ENCODE data around the gene SH3RF3. TPM values are rescaled to one million over a fixed set of nuclear protein-coding genes. Genes with fewer than 3 reads are reported as not detected.

Gene SH3RF3
- total RNA-seq, 2 donors from 2014 or later: 1.4 to 17.0 TPM

- H3K27ac ChIP-seq: no peak overlapping the region
These were observed 79.3 kb downstream of the SH3RF3 start for GRCh38 chr2:109208071-109208950.

GRCh38 chr2:109208951-109209335 lies 79.9 kb downstream of the SH3RF3 start:
- no peak overlapping the region for H3K4me3 ChIP-seq
- no peak for DNase-seq (ENCODE audit: low spot score)
- peaks cover 3% of the 10 kb centered on the region for H3K4me1 ChIP-seq (replicated peaks)
- WGBS: 88% methylated on average over 6 of the region's 6 CpGs
- no peaks in the 10 kb centered on the region for H3K27me3 ChIP-seq (replicated peaks; ENCODE audit: insufficient read depth)
- H3K27ac ChIP-seq: no peak overlapping the region
- no peaks in the 10 kb centered on the region for H3K36me3 ChIP-seq
- intact Hi-C loops (cut with DNase I): no loop called here
- no peaks in the 10 kb centered on the region for H3K9me3 ChIP-seq
- no peak for TF ChIP-seq POLR2A (IDR thresholded peaks at IDR 0.05)
- TF ChIP-seq POLR2AphosphoS5 (IDR thresholded peaks at IDR 0.05): no peak
- TF ChIP-seq CTCF (IDR thresholded peaks at IDR 0.05): no peak

More at GRCh38 chr2:109208071-109208950, 79.3 kb downstream of the SH3RF3 start:
- intact Hi-C loops (cut with DNase I): no loop called here
- H3K9me3 ChIP-seq: no peaks in the 10 kb centered on the region
- no peak for TF ChIP-seq CTCF (IDR thresholded peaks at IDR 0.05)
- no peak for TF ChIP-seq POLR2AphosphoS5 (IDR thresholded peaks at IDR 0.05)
- no peak for TF ChIP-seq POLR2A (IDR thresholded peaks at IDR 0.05)
- no peak overlapping the region for H3K4me3 ChIP-seq
- 100% methylated on average over 3 of the region's 3 CpGs for WGBS
- no peaks in the 10 kb centered on the region for H3K27me3 ChIP-seq (replicated peaks; ENCODE audit: insufficient read depth)
- H3K4me1 ChIP-seq (replicated peaks): no peaks in the 10 kb centered on the region
- H3K36me3 ChIP-seq: no peaks in the 10 kb centered on the region
- DNase-seq (ENCODE audit: low spot score): no peak

DNA sequence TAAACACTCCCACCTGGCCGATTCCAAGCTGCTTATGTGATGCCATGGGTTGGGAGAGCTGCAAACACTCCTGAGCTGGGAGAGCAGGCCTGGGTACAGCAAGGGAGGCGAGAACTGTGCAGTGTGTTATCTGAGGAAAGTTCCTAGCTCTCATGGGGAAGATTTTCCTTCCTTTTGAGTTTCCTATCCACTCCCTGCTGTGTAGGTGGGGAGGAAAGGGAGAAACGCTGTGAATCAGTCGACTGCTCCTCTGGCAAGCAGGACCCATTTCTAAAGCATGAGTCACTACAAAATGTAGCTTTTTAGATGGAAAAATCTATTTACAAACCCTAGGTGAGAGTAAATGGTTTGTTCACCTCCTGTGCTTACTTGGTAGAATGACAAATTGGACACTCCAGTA lies 80.4 kb downstream of the SH3RF3 start:
- H3K27ac ChIP-seq: no peak overlapping the region

DNA sequence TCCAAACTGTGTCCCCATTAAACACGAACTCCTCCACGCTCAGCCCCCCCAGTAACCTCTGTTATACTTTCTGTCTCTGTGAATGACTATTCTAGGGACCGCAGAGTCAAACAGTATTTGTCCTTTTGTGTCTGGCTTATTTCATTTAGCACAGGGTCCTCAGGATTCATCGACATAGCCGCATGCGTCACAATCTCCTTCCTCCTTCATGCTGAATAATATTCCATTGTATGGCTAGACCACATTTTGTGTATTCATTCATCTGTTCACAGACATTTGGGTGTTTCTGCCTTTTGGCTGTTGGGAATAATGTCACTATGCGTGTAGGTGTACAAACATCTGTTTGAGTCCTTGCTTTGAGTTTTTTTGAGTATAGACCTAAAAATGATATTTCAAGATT lies 80.9 kb downstream of the SH3RF3 start:
- TF ChIP-seq POLR2A (IDR thresholded peaks at IDR 0.05) (no peak), CTCF (IDR thresholded peaks at IDR 0.05) (no peak), POLR2AphosphoS5 (IDR thresholded peaks at IDR 0.05) (no peak)
- Histone ChIP-seq H3K27ac (no peak overlapping the region), H3K4me1 (replicated peaks) (peaks cover 3% of the 10 kb centered on the region), H3K4me3 (no peak overlapping the region), H3K9me3 (no peaks in the 10 kb centered on the region), H3K27me3 (replicated peaks; ENCODE audit: insufficient read depth) (no peaks in the 10 kb centered on the region), H3K36me3 (no peaks in the 10 kb centered on the region)
- intact Hi-C loops (cut with DNase I): no loop called here
- WGBS: 84% methylated on average over 7 of the region's 7 CpGs
- no peak for DNase-seq (ENCODE audit: low spot score)

More for the DNA sequence above, 80.4 kb downstream of the SH3RF3 start:
- intact Hi-C loops (cut with DNase I): no loop called here
- H3K27me3 ChIP-seq (replicated peaks; ENCODE audit: insufficient read depth): no peaks in the 10 kb centered on the region
- WGBS: 32% methylated on average over 4 of the region's 4 CpGs
- H3K36me3 ChIP-seq: no peaks in the 10 kb centered on the region
- peaks cover 3% of the 10 kb centered on the region for H3K4me1 ChIP-seq (replicated peaks)
- no peak for DNase-seq (ENCODE audit: low spot score)
- TF ChIP-seq POLR2AphosphoS5 (IDR thresholded peaks at IDR 0.05): no peak
- no peak for TF ChIP-seq CTCF (IDR thresholded peaks at IDR 0.05)
- no peak for TF ChIP-seq POLR2A (IDR thresholded peaks at IDR 0.05)
- H3K4me3 ChIP-seq: no peak overlapping the region
- no peaks in the 10 kb centered on the region for H3K9me3 ChIP-seq
